Heart left ventricle (tissue), 13 donors: Measurements from ENCODE around the gene RXRA.

ENCODE experiments used
- POLR2A ChIP-seq, 2 donors: fragments of 450-650 bp; IDR thresholded peaks; one replicate each; pipeline ENCODE4 v1.6.1; 2017; ENCODE audit warnings: antibody characterized with exemption in 2 of 2, mild to moderate bottlenecking in 2 of 2, moderate library complexity in 2 of 2
- TF ChIP-seq, protein P1 (sequence below), 12 donors: fragments of 200-600 bp; sonication (generic) in 4 of 12; IDR thresholded peaks; one replicate each; pipeline versions ENCODE4 v1.5.0 to v1.8.0; 2018 to 2022; ENCODE audit warnings: antibody characterized with exemption in 12 of 12, mild to moderate bottlenecking in 5 of 12
- donor health status: ischemic (EF 13 %, LVEDD 7.1; RV severe dilation, severe dysfunction).
- donor health status: DM: no; HTN: yes; CAD: no.
- donor health status: DM: no; HTN: no; CAD: no.
- donor health status: ischemic (EF 25% LVEDD 6.9; RV normal size, moderate dysfunction).
- donor health status: ischemic (EF 25% LVEDD 5.7; RV mildly dilated, moderate dysfunction).
- donor health status: ischemic (EF 35%, LVEDD 5.7; RV mildly dilated, moderate dysfunction).
- donor health status: nonischemic (EF 11% LVEDD 7.7; RV severe dilation, severe dysfunction).
- donor health status: DM: yes; HTN: yes; CAD: no.
- donor health status: PGD.
- donor health status: ischemic (EF 29% LVEDD 5.4; RV normal size, mild dysfunction).
- donor health status: nonischemic (EF 23%, LVEDD 6.1; RV moderate dilation, normal function).

DNA sequence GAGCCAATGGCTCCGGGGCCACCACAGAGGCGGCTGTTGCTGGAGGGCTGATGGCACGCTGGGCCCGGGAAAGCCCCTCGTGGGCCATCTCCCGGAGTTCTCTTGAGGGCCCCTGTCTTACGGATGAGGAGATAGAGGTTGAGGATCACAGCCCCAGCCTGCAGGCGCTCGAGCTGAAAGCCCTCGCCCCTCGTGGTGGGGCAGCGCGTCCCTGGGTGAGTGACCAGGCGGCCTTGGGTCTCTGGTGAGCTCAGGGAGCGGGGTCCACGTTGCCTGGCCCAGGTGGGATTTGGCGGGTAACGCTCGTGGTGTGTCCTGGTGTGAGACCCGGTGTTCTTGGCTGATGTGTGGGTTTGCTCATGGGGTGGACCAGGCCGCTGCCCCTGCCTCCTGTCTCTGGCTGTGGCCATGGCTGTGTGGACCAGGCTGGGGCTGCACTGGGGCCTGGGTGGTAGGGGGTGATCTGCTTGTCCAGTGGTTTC lies 38.9 kb downstream of the RXRA start:
- TF ChIP-seq POLR2A (IDR thresholded peaks at IDR 0.05), result no peak
- TF ChIP-seq, protein P1, sequence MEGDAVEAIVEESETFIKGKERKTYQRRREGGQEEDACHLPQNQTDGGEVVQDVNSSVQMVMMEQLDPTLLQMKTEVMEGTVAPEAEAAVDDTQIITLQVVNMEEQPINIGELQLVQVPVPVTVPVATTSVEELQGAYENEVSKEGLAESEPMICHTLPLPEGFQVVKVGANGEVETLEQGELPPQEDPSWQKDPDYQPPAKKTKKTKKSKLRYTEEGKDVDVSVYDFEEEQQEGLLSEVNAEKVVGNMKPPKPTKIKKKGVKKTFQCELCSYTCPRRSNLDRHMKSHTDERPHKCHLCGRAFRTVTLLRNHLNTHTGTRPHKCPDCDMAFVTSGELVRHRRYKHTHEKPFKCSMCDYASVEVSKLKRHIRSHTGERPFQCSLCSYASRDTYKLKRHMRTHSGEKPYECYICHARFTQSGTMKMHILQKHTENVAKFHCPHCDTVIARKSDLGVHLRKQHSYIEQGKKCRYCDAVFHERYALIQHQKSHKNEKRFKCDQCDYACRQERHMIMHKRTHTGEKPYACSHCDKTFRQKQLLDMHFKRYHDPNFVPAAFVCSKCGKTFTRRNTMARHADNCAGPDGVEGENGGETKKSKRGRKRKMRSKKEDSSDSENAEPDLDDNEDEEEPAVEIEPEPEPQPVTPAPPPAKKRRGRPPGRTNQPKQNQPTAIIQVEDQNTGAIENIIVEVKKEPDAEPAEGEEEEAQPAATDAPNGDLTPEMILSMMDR (IDR thresholded peaks at IDR 0.05), result no peak
